H1 (cell line): ENCODE measurements around the gene SPSB1. TPM values are rescaled to one million over a fixed set of nuclear protein-coding genes. Genes with fewer than 3 reads are reported as not detected.

ENCODE experiments used
- CTCF ChIA-PET: fragments of 300-600 bp; sonication (Branson Sonifier 250); formaldehyde crosslinking; loops from one replicate; lab custom pipeline; 2021; ENCODE audit not compliant: partially characterized antibody; lab: Charles Lee
- POLR2A ChIA-PET: fragments of 300-600 bp; sonication (Branson Sonifier 250); formaldehyde crosslinking; loops from one replicate; lab custom pipeline; 2021; ENCODE audit warnings: inconsistent platforms; ENCODE audit not compliant: partially characterized antibody; lab: Charles Lee
- DNase-seq, 2 experiments: peaks; one replicate each; pipeline versions ENCODE4 v3.0.0 to v3.0.0-alpha.2; 2010 to 2022; ENCODE audit warnings: low spot score in 2 of 2, low read depth in 1 of 2, mixed read lengths in 1 of 2
- FAIRE-seq: peaks from 2 replicates; lab custom pipeline; 2011; peaks lifted over from hg19 to GRCh38; lab: Jason Lieb, UNC
- H2AFZ ChIP-seq: 2 replicates; pipeline ENCODE4 v1.8.1; 2012; ENCODE audit warnings: low read length, inconsistent platforms
- H2AK5ac ChIP-seq: 2 replicates; pipeline ENCODE4 v1.6.1; 2013; ENCODE audit warnings: low read depth, low read length
- H2BK120ac ChIP-seq: replicated peaks from 2 replicates; pipeline ENCODE3; 2013; ENCODE audit warnings: low read depth, low read length, inconsistent platforms
- H2BK12ac ChIP-seq: 2 replicates; pipeline ENCODE4 v1.6.1; 2013; ENCODE audit warnings: low read depth, low read length
- H2BK15ac ChIP-seq: 2 replicates; pipeline ENCODE4 v1.6.1; 2013; ENCODE audit warnings: low read length
- H2BK20ac ChIP-seq: 2 replicates; pipeline ENCODE4 v1.6.1; 2013; ENCODE audit warnings: low read length
- H2BK5ac ChIP-seq: 2 replicates; pipeline ENCODE4 v1.6.1; 2013; ENCODE audit warnings: low read depth, low read length
- H3K14ac ChIP-seq: 2 replicates; pipeline ENCODE4 v1.6.1; 2013; ENCODE audit warnings: inconsistent platforms; ENCODE audit not compliant: insufficient read length
- H3K18ac ChIP-seq: 2 replicates; pipeline ENCODE4 v1.6.1; 2013; ENCODE audit warnings: low read length; ENCODE audit errors: extremely low read depth
- H3K23ac ChIP-seq: 2 replicates; pipeline ENCODE4 v1.6.1; 2013; ENCODE audit warnings: inconsistent platforms; ENCODE audit not compliant: insufficient read length
- H3K23me2 ChIP-seq: 2 replicates; pipeline ENCODE4 v1.6.1; 2013; ENCODE audit warnings: low read depth, low read length
- H3K27ac ChIP-seq: 2 replicates; pipeline ENCODE4 v1.6.1; 2011; ENCODE audit warnings: low read depth, low read length, inconsistent platforms
- H3K27me3 ChIP-seq, 4 experiments: replicated peaks in 1 of 4; 1 replicate in 1 of 4; 2 replicates in 3 of 4; pipeline versions ENCODE4 v1.6.1 to v1.8.1; 2011 to 2013; ENCODE audit warnings: low read length in 3 of 4, mild to moderate bottlenecking in 3 of 4, inconsistent platforms in 2 of 4, mixed read lengths in 2 of 4, moderate library complexity in 1 of 4; ENCODE audit not compliant: control insufficient read depth in 3 of 4, insufficient read depth in 3 of 4; ENCODE audit errors: extremely low read depth in 1 of 4
- H3K36me3 ChIP-seq, 4 experiments: 2 replicates each; pipeline versions ENCODE4 v1.6.1 to v1.8.1; 2011 to 2013; ENCODE audit warnings: mild to moderate bottlenecking in 4 of 4, low read length in 3 of 4, moderate library complexity in 2 of 4, control low read depth in 1 of 4, inconsistent platforms in 1 of 4; ENCODE audit not compliant: insufficient read depth in 4 of 4, control insufficient read depth in 2 of 4
- H3K4ac ChIP-seq: replicated peaks from 2 replicates; pipeline ENCODE3; 2013; ENCODE audit warnings: low read length, low read depth, mixed read lengths, inconsistent platforms; ENCODE audit not compliant: insufficient read length
- H3K4me1 ChIP-seq, 4 experiments: replicated peaks in 1 of 4; 1 replicate in 1 of 4; 2 replicates in 3 of 4; pipeline versions ENCODE4 v1.6.1 to v1.8.1; 2011 to 2013; ENCODE audit warnings: low read length in 3 of 4, inconsistent platforms in 2 of 4, mixed read lengths in 1 of 4; ENCODE audit not compliant: insufficient read depth in 4 of 4, control insufficient read depth in 3 of 4
- H3K4me2 ChIP-seq, 2 experiments: 2 replicates each; pipeline versions ENCODE4 v1.6.1 to v1.8.1; 2011 to 2013; ENCODE audit warnings: low read depth in 2 of 2, low read length in 2 of 2, control low read depth in 1 of 2, inconsistent platforms in 1 of 2, mild to moderate bottlenecking in 1 of 2; ENCODE audit not compliant: insufficient read depth in 1 of 2
- H3K4me3 ChIP-seq, 4 experiments: fragments of 200-600, 300-600 bp in 1 of 4; sonication (generic), shearing (Covaris generic), sonication (Bioruptor Twin) in 1 of 4; 2 replicates each; pipeline versions ENCODE4 v1.5.1 to v1.8.1; 2011 to 2016; ENCODE audit warnings: low read length in 4 of 4, low read depth in 3 of 4, control low read depth in 2 of 4, inconsistent platforms in 2 of 4, mild to moderate bottlenecking in 2 of 4, mixed read lengths in 1 of 4, moderate library complexity in 1 of 4; ENCODE audit not compliant: insufficient read depth in 2 of 4; ENCODE audit errors: extremely low read depth in 1 of 4
- H3K56ac ChIP-seq: replicated peaks from 2 replicates; pipeline ENCODE3; 2013; ENCODE audit warnings: low read depth, mild to moderate bottlenecking, mixed read lengths, low read length, inconsistent platforms; ENCODE audit not compliant: insufficient read length
- H3K79me1 ChIP-seq: 2 replicates; pipeline ENCODE4 v1.6.1; 2013; ENCODE audit warnings: low read depth, low read length, control low read depth
- H3K79me2 ChIP-seq, 2 experiments: 2 replicates each; pipeline versions ENCODE4 v1.6.1 to v1.8.1; 2012 to 2013; ENCODE audit warnings: low read length in 2 of 2, mild to moderate bottlenecking in 2 of 2, inconsistent platforms in 1 of 2; ENCODE audit not compliant: insufficient read depth in 2 of 2, control insufficient read depth in 1 of 2
- H3K9ac ChIP-seq, 4 experiments: replicated peaks in 1 of 4; 1 replicate in 1 of 4; 2 replicates in 3 of 4; pipeline versions ENCODE4 v1.6.1 to v1.8.1; 2011 to 2013; ENCODE audit warnings: low read depth in 3 of 4, low read length in 3 of 4, control low read depth in 2 of 4, mild to moderate bottlenecking in 2 of 4, moderate library complexity in 2 of 4, inconsistent platforms in 1 of 4; ENCODE audit errors: extremely low read depth in 1 of 4
- H3K9me3 ChIP-seq, 2 experiments: 2 replicates each; pipeline versions ENCODE4 v1.6.1 to v1.8.1; 2012 to 2013; ENCODE audit warnings: mild to moderate bottlenecking in 2 of 2, moderate library complexity in 2 of 2, control low read depth in 1 of 2, inconsistent platforms in 1 of 2, low read depth in 1 of 2, low read length in 1 of 2, mixed read lengths in 1 of 2; ENCODE audit not compliant: insufficient read depth in 2 of 2
- H4K20me1 ChIP-seq, 2 experiments: replicated peaks in 1 of 2; 2 replicates each; pipeline versions ENCODE3 to v1.8.1; 2011 to 2013; ENCODE audit warnings: inconsistent platforms in 2 of 2, low read length in 2 of 2, mild to moderate bottlenecking in 1 of 2; ENCODE audit not compliant: insufficient read depth in 2 of 2, control insufficient read depth in 1 of 2
- H4K5ac ChIP-seq: 2 replicates; pipeline ENCODE4 v1.6.1; 2013; ENCODE audit warnings: low read length, low read depth, mixed read lengths, inconsistent platforms; ENCODE audit not compliant: insufficient read length
- H4K8ac ChIP-seq: 2 replicates; pipeline ENCODE4 v1.8.0; 2013; ENCODE audit warnings: mild to moderate bottlenecking, moderate library complexity, low read length, inconsistent platforms; ENCODE audit not compliant: insufficient read depth; ENCODE audit errors: extremely low read depth
- H4K91ac ChIP-seq: replicated peaks from 2 replicates; pipeline ENCODE3; 2013; ENCODE audit warnings: low read length, mixed read lengths, inconsistent platforms; ENCODE audit not compliant: insufficient read length
- SUZ12 ChIP-seq: fragments of 200-600 bp; sonication (generic); IDR thresholded peaks from 2 replicates; pipeline ENCODE4 v1.6.1; 2012; ENCODE audit warnings: mild to moderate bottlenecking, inconsistent platforms, low read length, moderate library complexity, mixed read lengths
- WGBS, 2 experiments: shearing (Covaris generic) in 1 of 2; methylation state at CpG; one replicate each; pipeline versions ENCODE4 v1.1.6 to v1.1.7; 2013 to 2015; ENCODE audit warnings: low lambda C conversion rate in 2 of 2, mixed read lengths in 2 of 2, inconsistent platforms in 1 of 2, low coverage in 1 of 2, missing lambda C conversion rate in 1 of 2; ENCODE audit not compliant: insufficient replicate concordance in 2 of 2, insufficient coverage in 1 of 2, insufficient read length in 1 of 2; ENCODE audit errors: extremely low coverage in 1 of 2, missing lambda C conversion rate in 1 of 2; 5-methylcytosine and 5-hydroxymethylcytosine counted together
- polyA plus RNA-seq, 7 experiments: library from polyadenylated mRNA; depleted of rRNA in 3 of 7; stranded (reverse) in 5 of 7; unstranded in 2 of 7; fragments of >200 nt in 5 of 7; fragments of 200-250 nt in 2 of 7; gene quantifications; 1 replicate in 5 of 7; 2 replicates in 1 of 7; 4 replicates in 1 of 7; pipeline versions ENCODE4 v1.2.1 to v1.2.3, GENCODE V29; 2011 to 2013; ENCODE audit warnings: missing spikeins in 2 of 7, mixed read lengths in 2 of 7
- total RNA-seq: library from RNA; stranded (reverse); fragmentation: NEBNext Ultra II Directional; extraction: Animal tissue kit (Norgen Biotek cat#: 25700); gene quantifications from 2 replicates; pipeline ENCODE4 v1.2.1, GENCODE V29; 2021
- TF ChIP-seq, protein P1 (sequence below): IDR thresholded peaks from 2 replicates; pipeline ENCODE4 v1.6.1; 2011; ENCODE audit warnings: low read depth, mild to moderate bottlenecking, low read length; ENCODE audit not compliant: insufficient read depth

The SPSB1 gene
- total and polyA plus RNA-seq, 2 of the 8 experiments (the other 6 are each of a cell fraction or from before 2014, with no cell fraction given), result 5.3 to 6.4 TPM

DNA sequence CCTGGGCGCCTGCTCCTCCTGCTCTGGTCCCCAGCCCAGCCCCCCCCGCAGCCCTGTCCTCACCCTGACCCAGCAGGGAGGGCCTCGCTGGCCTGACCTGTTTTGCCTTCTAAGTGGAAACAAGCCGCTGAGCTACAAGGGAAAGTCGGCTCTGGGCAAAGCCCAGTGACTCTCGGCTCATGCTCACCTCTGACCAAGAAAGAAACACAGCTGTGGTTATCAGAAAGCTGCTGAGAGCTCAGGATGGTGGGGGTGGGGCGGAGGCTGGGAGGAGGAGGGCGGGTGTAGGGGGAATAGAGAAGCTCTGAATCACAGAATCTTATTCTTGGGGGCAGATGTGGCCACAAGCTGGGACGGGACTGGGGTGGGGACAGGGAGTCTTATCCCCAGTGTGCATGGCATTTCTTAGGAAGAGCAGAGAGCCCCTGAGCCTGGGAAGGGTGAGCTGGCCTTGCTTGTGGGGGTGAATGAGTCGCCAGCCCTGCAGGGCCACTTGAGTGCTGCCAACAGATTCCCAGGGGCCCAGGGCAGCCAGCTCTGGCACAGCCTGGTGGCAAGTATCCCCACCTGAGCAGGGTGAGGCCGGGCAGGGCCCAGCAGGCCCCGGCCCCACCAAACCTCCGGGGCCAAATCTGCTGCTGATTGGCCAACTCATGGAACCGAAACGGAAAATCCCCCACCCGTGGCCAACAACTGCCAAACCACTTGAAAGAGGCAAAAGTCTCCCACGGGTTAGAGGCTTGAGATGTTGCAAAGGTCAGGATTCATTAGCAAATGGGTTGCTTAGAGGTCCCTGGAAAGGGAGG, 120.6 kb downstream of the SPSB1 start:
- peaks cover 4% of the 10 kb centered on the region; the same call in 1 of the 2 replicates for H3K23me2 ChIP-seq
- no peak overlapping the region for H3K4me3 ChIP-seq
- H3K4me2 ChIP-seq, result peak overlapping the region in 1 of 2 experiments; percentile 50; a peak in 2 of 4 replicates
- H3K56ac ChIP-seq, result no peak overlapping the region
- no peak overlapping the region for H3K4ac ChIP-seq
- H2BK5ac ChIP-seq, result 0 out of 2 replicates have a peak overlapping the region, but pooled peaks have one; percentile 39
- CTCF ChIA-PET, result interaction anchor here (0.6 to 1.0 kb wide), 4 partner anchors 9 to 16 kb away, joined by 3 to 6 read pairs (median 4); no protein-coding TSS in a partner anchor
- H3K9ac ChIP-seq, result no peak overlapping the region; a peak in 1 of 7 replicates
- no peak overlapping the region for H2BK12ac ChIP-seq
- no peaks in the 10 kb centered on the region for H3K36me3 ChIP-seq
- no peak overlapping the region for H3K14ac ChIP-seq
- no peaks in the 10 kb centered on the region for H3K79me2 ChIP-seq
- H2BK20ac ChIP-seq, result no peak overlapping the region
- peak overlapping the region; percentile 71 for H3K18ac ChIP-seq
- no peaks in the 10 kb centered on the region for H3K27me3 ChIP-seq
- H2BK15ac ChIP-seq, result peak overlapping the region; percentile 37; the same call in 1 of the 2 replicates
- WGBS, 2 experiments, result 72% methylated on average over 15 of the region's 17 CpGs; no CpG with 5 or more reads in 1 of the 2 experiments
- FAIRE-seq, result no peak
- 0 out of 2 replicates have a peak overlapping the region, but pooled peaks have one; percentile 72 for H4K8ac ChIP-seq
- no peak overlapping the region for H3K23ac ChIP-seq
- H4K91ac ChIP-seq, result no peak overlapping the region
- H4K5ac ChIP-seq, result no peak overlapping the region
- H3K9me3 ChIP-seq, result no peaks in the 10 kb centered on the region
- no peak overlapping the region for H2AK5ac ChIP-seq
- H4K20me1 ChIP-seq, result peaks cover 0 to 3% of the 10 kb centered on the region in 2 experiments
- H3K79me1 ChIP-seq, result no peaks in the 10 kb centered on the region; the same call in 1 of the 2 replicates
- TF ChIP-seq, protein P1, sequence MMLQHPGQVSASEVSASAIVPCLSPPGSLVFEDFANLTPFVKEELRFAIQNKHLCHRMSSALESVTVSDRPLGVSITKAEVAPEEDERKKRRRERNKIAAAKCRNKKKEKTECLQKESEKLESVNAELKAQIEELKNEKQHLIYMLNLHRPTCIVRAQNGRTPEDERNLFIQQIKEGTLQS, result no peak
- TF ChIP-seq SUZ12, result no peak
- TF ChIP-seq, all 59 proteins: peak for 0
- no peak overlapping the region for H2BK120ac ChIP-seq
- H3K4me1 ChIP-seq, result peaks cover 0 to 10% (median 6%) of the 10 kb centered on the region in 4 experiments; a peak in 6 of 7 replicates
- no peak overlapping the region; the same call in 1 of the 2 replicates for H3K27ac ChIP-seq
- POLR2A ChIA-PET, result interaction anchor here (0.6 to 1.1 kb wide), 2 partner anchors 10 to 183 kb away, joined by 3 read pairs; no protein-coding TSS in a partner anchor
- peak overlapping the region; percentile 86 for H2AFZ ChIP-seq
- DNase-seq, result peak in 1 of 2 experiments; percentile 59
